SK-N-SH (cell line): ENCODE data around the gene ERN1. TPM values are rescaled to one million over a fixed set of nuclear protein-coding genes. Genes with fewer than 3 reads are reported as not detected.

Experiments used
- CTCF ChIA-PET: fragments of 300-600, 350-600 bp; formaldehyde crosslinking; extraction: SDS; loops from one replicate; lab custom pipeline; 2021; lab: Yijun Ruan, JAX
- POLR2A ChIA-PET: fragments of 350-600 bp; sonication (Branson Sonifier 250); formaldehyde crosslinking; extraction: SDS; loops from one replicate; lab custom pipeline; 2020; ENCODE audit warnings: antibody characterized with exemption, inconsistent platforms; lab: Yijun Ruan, JAX
- DNase-seq: peaks from one replicate; pipeline ENCODE4 v3.0.0; 2012
- H2AFZ ChIP-seq: fragments of 200-600 bp; sonication (generic); 2 replicates; pipeline ENCODE4 v1.8.1; 2016; ENCODE audit warnings: antibody characterized with exemption, mild to moderate bottlenecking, low read depth
- H3F3A ChIP-seq: fragments of 200-600 bp; sonication (generic); replicated peaks from 2 replicates; pipeline ENCODE3; 2016; ENCODE audit warnings: antibody characterized with exemption, mild to moderate bottlenecking; ENCODE audit not compliant: insufficient read depth
- H3K27ac ChIP-seq, 2 experiments: fragments of 200-500 bp in 1 of 2; fragments of 200-600 bp in 1 of 2; sonication (Bioruptor generic) in 1 of 2; sonication (generic), shearing (Covaris generic) in 1 of 2; 2 replicates each; pipeline versions ENCODE4 v1.5.1 to v1.6.1; 2014 to 2016; ENCODE audit warnings: low read depth in 2 of 2, inconsistent platforms in 1 of 2, low read length in 1 of 2, mild to moderate bottlenecking in 1 of 2, mixed read lengths in 1 of 2
- H3K27me3 ChIP-seq: fragments of 200-600 bp; sonication (generic), shearing (Covaris generic); 2 replicates; pipeline ENCODE4 v1.6.1; 2016; ENCODE audit warnings: mixed run types; ENCODE audit not compliant: insufficient read depth
- H3K36me3 ChIP-seq, 2 experiments: fragments of 200-500 bp in 1 of 2; fragments of 200-600 bp in 1 of 2; sonication (Bioruptor generic) in 1 of 2; sonication (generic) in 1 of 2; replicated peaks in 1 of 2; 2 replicates each; pipeline versions ENCODE3 to v1.5.1; 2014 to 2016; ENCODE audit warnings: low read length in 1 of 2, mild to moderate bottlenecking in 1 of 2; ENCODE audit not compliant: insufficient read depth in 2 of 2, control insufficient read depth in 1 of 2
- H3K4me1 ChIP-seq, 2 experiments: fragments of 200-500 bp in 1 of 2; fragments of 200-600 bp in 1 of 2; sonication (Bioruptor generic) in 1 of 2; sonication (generic), shearing (Covaris generic) in 1 of 2; 2 replicates each; pipeline versions ENCODE4 v1.5.1 to v1.6.1; 2014 to 2016; ENCODE audit warnings: low read depth in 1 of 2, low read length in 1 of 2, mixed run types in 1 of 2; ENCODE audit not compliant: insufficient read depth in 2 of 2, control insufficient read depth in 1 of 2
- H3K4me2 ChIP-seq: fragments of 200-600 bp; sonication (generic), shearing (Covaris generic); 2 replicates; pipeline ENCODE4 v1.6.1; 2017; ENCODE audit warnings: mixed run types
- H3K4me3 ChIP-seq, 2 experiments: fragments of 200-500 bp in 1 of 2; fragments of 200-600 bp in 1 of 2; sonication (Bioruptor generic) in 1 of 2; sonication (generic), shearing (Covaris generic) in 1 of 2; 2 replicates each; pipeline versions ENCODE4 v1.5.1 to v1.8.1; 2014 to 2016; ENCODE audit warnings: low read depth in 2 of 2, inconsistent platforms in 1 of 2, low read length in 1 of 2, mild to moderate bottlenecking in 1 of 2, mixed read lengths in 1 of 2, moderate library complexity in 1 of 2
- H3K79me2 ChIP-seq: fragments of 200-600 bp; sonication (generic); 2 replicates; pipeline ENCODE4 v1.8.1; 2017; ENCODE audit warnings: mild to moderate bottlenecking; ENCODE audit not compliant: insufficient read depth
- H3K9ac ChIP-seq: fragments of 200-600 bp; sonication (generic); 2 replicates; pipeline ENCODE4 v1.6.1; 2017; ENCODE audit warnings: mixed run types
- H3K9me2 ChIP-seq: fragments of 200-600 bp; sonication (generic); 2 replicates; pipeline ENCODE4 v1.6.1; 2017; ENCODE audit warnings: mixed run types
- H3K9me3 ChIP-seq: fragments of 200-600 bp; sonication (generic); 2 replicates; pipeline ENCODE4 v1.6.1; 2017; ENCODE audit warnings: mixed run types, mild to moderate bottlenecking, moderate library complexity
- H4K20me1 ChIP-seq: fragments of 200-600 bp; sonication (generic); 2 replicates; pipeline ENCODE4 v1.6.1; 2017; ENCODE audit warnings: mild to moderate bottlenecking, mixed run types; ENCODE audit not compliant: insufficient read depth
- EP300 ChIP-seq, 2 experiments: IDR thresholded peaks; 2 replicates each; pipeline versions ENCODE4 v1.4.0 to v1.6.1; 2012; ENCODE audit warnings: borderline replicate concordance in 1 of 2, low read depth in 1 of 2, low read length in 1 of 2
- EZH2phosphoT487 ChIP-seq: fragments of 200-600 bp; sonication (generic); IDR thresholded peaks from 2 replicates; pipeline ENCODE4 v1.6.1; 2017; ENCODE audit warnings: low read depth, mixed run types, mild to moderate bottlenecking, antibody characterized with exemption, moderate library complexity, borderline replicate concordance
- FOSL2 ChIP-seq: IDR thresholded peaks from 2 replicates; pipeline ENCODE4 v1.4.0; 2012; ENCODE audit warnings: low read depth, mild to moderate bottlenecking, moderate library complexity, borderline replicate concordance
- GATA2 ChIP-seq: sonication (generic); formaldehyde crosslinking; IDR thresholded peaks from 2 replicates; pipeline ENCODE4 v1.5.0; 2020; ENCODE audit warnings: mild to moderate bottlenecking, missing genetic modification reagents
- MEF2A ChIP-seq: IDR thresholded peaks from 2 replicates; pipeline ENCODE4 v1.4.0; 2012; ENCODE audit warnings: low read depth, borderline replicate concordance
- MXI1 ChIP-seq: IDR thresholded peaks from 2 replicates; pipeline ENCODE4 v1.6.1; 2012; ENCODE audit warnings: mild to moderate bottlenecking, low read depth, low read length, improper control_type of control experiment
- NRF1 ChIP-seq: IDR thresholded peaks from 2 replicates; pipeline ENCODE4 v1.6.1; 2012; ENCODE audit warnings: low read depth, mild to moderate bottlenecking, low read length
- PBX3 ChIP-seq: IDR thresholded peaks from 2 replicates; pipeline ENCODE4; 2012
- RCOR1 ChIP-seq: fragments of 150-350 bp; IDR thresholded peaks from 2 replicates; pipeline ENCODE4 v1.6.1; 2017; ENCODE audit warnings: antibody characterized with exemption, low read length
- REST ChIP-seq: IDR thresholded peaks from 2 replicates; pipeline ENCODE4 v1.6.1; 2012; ENCODE audit warnings: mild to moderate bottlenecking, low read depth, low read length, moderate library complexity
- SIN3A ChIP-seq: IDR thresholded peaks from 2 replicates; pipeline ENCODE4 v1.6.1; 2012; ENCODE audit warnings: low read depth, mild to moderate bottlenecking, low read length, moderate library complexity, borderline replicate concordance
- TAF1 ChIP-seq: IDR thresholded peaks from 2 replicates; pipeline ENCODE4 v1.6.1; 2012; ENCODE audit warnings: low read depth, mild to moderate bottlenecking, low read length, moderate library complexity, borderline replicate concordance
- TEAD4 ChIP-seq: IDR thresholded peaks from 2 replicates; pipeline ENCODE4 v1.4.0; 2012; ENCODE audit warnings: mild to moderate bottlenecking, borderline replicate concordance; ENCODE audit not compliant: insufficient read depth
- USF2 ChIP-seq: fragments of 150-350 bp; IDR thresholded peaks from 2 replicates; pipeline ENCODE4 v1.6.1; 2017; ENCODE audit warnings: antibody characterized with exemption, low read length, low read depth, borderline replicate concordance
- WGBS: methylation state at CpG from one replicate; pipeline ENCODE4 v1.1.6; 2017; ENCODE audit warnings: low lambda C conversion rate; 5-methylcytosine and 5-hydroxymethylcytosine counted together
- polyA plus RNA-seq, 3 experiments: library from polyadenylated mRNA; depleted of rRNA; stranded (reverse); fragments of >200 nt; gene quantifications; 2 replicates each; pipeline ENCODE4 v1.2.3, GENCODE V29; 2012

ERN1 gene
- polyA plus RNA-seq, 1 of the 3 experiments (the other 2 are of a cell fraction) = 7.3 TPM

- H4K20me1 ChIP-seq = no peaks in the 10 kb centered on the region
These were observed 38.4 kb downstream of the ERN1 start for GRCh38 chr17:64091571-64091970.

GRCh38 chr17:64091116-64091515, 38.8 kb downstream of the ERN1 start:
- TF ChIP-seq TEAD4 = no peak
- TF ChIP-seq PBX3 = 0 out of 2 replicates have a peak, but pooled peaks have one; percentile 4
- H3K9ac ChIP-seq = no peak overlapping the region
- no peak overlapping the region for H3K4me2 ChIP-seq
- peaks cover 0 to 3% of the 10 kb centered on the region in 2 experiments for H3K36me3 ChIP-seq
- no peak overlapping the region for H3K27ac ChIP-seq
- DNase-seq = no peak
- no peaks in the 10 kb centered on the region for H3F3A ChIP-seq
- H3K79me2 ChIP-seq = no peaks in the 10 kb centered on the region
- POLR2A ChIA-PET = no interaction called here
- CTCF ChIA-PET = interaction anchor here (1.2 to 2.3 kb wide), 3 partner anchors 9 to 326 kb away, joined by 3 to 7 read pairs (median 3); no protein-coding TSS in a partner anchor
- no peaks in the 10 kb centered on the region for H3K9me2 ChIP-seq
- H3K4me1 ChIP-seq = no peaks in the 10 kb centered on the region
- no peaks in the 10 kb centered on the region for H4K20me1 ChIP-seq
- H2AFZ ChIP-seq = no peak overlapping the region
- WGBS = 72% methylated on average over 3 of the region's 3 CpGs
- no peaks in the 10 kb centered on the region for H3K27me3 ChIP-seq
- no peaks in the 10 kb centered on the region for H3K9me3 ChIP-seq
- H3K4me3 ChIP-seq = no peak overlapping the region

More at GRCh38 chr17:64091571-64091970, 38.4 kb downstream of the ERN1 start:
- Histone ChIP-seq H3K9ac (no peak overlapping the region), H3K4me3 (no peak overlapping the region), H3K9me2 (no peaks in the 10 kb centered on the region), H3K9me3 (no peaks in the 10 kb centered on the region), H3K4me1 (no peaks in the 10 kb centered on the region), H2AFZ (no peak overlapping the region), H3K36me3 (peaks cover 0 to 8% of the 10 kb centered on the region in 2 experiments), H3F3A (no peaks in the 10 kb centered on the region), H3K27ac (no peak overlapping the region), H3K27me3 (no peaks in the 10 kb centered on the region), H3K79me2 (no peaks in the 10 kb centered on the region), H3K4me2 (no peak overlapping the region)
- DNase-seq = no peak
- ChIA-PET POLR2A (no interaction called here), CTCF (interaction anchor here (1.2 to 2.3 kb wide), 5 partner anchors 9 to 326 kb away, joined by 3 to 11 read pairs (median 7); no protein-coding TSS in a partner anchor)
- 90% methylated on average over 6 of the region's 6 CpGs for WGBS
- no peak for TF ChIP-seq MEF2A
- TF ChIP-seq SIN3A = no peak
- TF ChIP-seq EP300 (IDR thresholded peaks at IDR 0.05; ENCODE audit: borderline replicate concordance in 1 of 2, low read depth in 1 of 2, low read length in 1 of 2) = no peak
- no peak for TF ChIP-seq FOSL2
- TF ChIP-seq PBX3 = no peak

GRCh38 chr17:64090144-64090543, 39.8 kb downstream of the ERN1 start:
- no peaks in the 10 kb centered on the region for H3K79me2 ChIP-seq
- no peaks in the 10 kb centered on the region for H4K20me1 ChIP-seq
- H3K36me3 ChIP-seq = no peaks in the 10 kb centered on the region
- 96% methylated on average over 5 of the region's 5 CpGs for WGBS
- no peaks in the 10 kb centered on the region for H3F3A ChIP-seq
- H3K9me3 ChIP-seq = no peaks in the 10 kb centered on the region
- DNase-seq = no peak
- no peaks in the 10 kb centered on the region for H3K27me3 ChIP-seq
- ChIA-PET CTCF (interaction anchor here (0.6 to 1.5 kb wide), 3 partner anchors 9 to 530 kb away, joined by 3 to 7 read pairs (median 5); no protein-coding TSS in a partner anchor), POLR2A (no interaction called here)
- H3K9me2 ChIP-seq = no peaks in the 10 kb centered on the region
- no peak overlapping the region for H2AFZ ChIP-seq
- no peaks in the 10 kb centered on the region; a peak in 1 of 4 replicates for H3K4me1 ChIP-seq
- no peak overlapping the region for H3K4me2 ChIP-seq
- H3K27ac ChIP-seq = no peak overlapping the region
- no peak overlapping the region for H3K9ac ChIP-seq
- H3K4me3 ChIP-seq = no peak overlapping the region
- TF ChIP-seq NRF1 = no peak
- no peak for TF ChIP-seq RCOR1
- no peak for TF ChIP-seq MXI1
- no peak for TF ChIP-seq GATA2 (CRISPR knock-in tag)
- TF ChIP-seq REST = no peak
- no peak for TF ChIP-seq USF2
- TF ChIP-seq TAF1 = no peak
- no peak for TF ChIP-seq EZH2phosphoT487
- no peak for TF ChIP-seq TEAD4
